CD4-positive, alpha-beta T cell treated with Interleukin-6 at 100 ng/mL for 8 hours (primary cell): ENCODE data around the gene TATDN3.
"Not testable (repeated sequence)": the region's sequence is repeated elsewhere in the genome, so short reads cannot be mapped to it uniquely, and the experiment has no call there.

ENCODE experiments used
- DNase-seq: peaks from one replicate; pipeline ENCODE4 v3.0.0-alpha.2; 2020; ENCODE audit warnings: mixed read lengths, low spot score

TATDN3 gene

GRCh38 chr1:212775241-212775640, 16.5 kb upstream of the TATDN3 start:
- DNase-seq = no peak

DNA sequence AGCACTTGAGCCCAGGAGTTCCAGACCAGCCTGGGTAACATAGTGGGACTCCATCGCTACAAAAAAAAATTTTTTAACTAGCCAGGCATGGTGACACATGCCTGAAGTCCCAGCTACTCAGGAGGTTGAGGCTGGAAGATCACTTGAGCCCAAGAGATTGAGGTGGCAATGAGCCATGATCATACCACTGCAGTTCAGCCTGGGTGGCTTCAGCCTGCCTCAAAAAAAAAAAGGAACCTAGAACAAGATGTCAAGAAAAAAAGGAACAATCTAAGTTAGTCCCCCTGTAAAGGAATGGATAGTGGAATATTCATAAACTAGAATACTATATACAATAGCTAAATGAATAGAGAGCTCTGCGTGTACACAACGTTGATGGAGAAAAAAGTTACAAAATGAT, 14.5 kb upstream of the TATDN3 start:
- no peak for DNase-seq

DNA sequence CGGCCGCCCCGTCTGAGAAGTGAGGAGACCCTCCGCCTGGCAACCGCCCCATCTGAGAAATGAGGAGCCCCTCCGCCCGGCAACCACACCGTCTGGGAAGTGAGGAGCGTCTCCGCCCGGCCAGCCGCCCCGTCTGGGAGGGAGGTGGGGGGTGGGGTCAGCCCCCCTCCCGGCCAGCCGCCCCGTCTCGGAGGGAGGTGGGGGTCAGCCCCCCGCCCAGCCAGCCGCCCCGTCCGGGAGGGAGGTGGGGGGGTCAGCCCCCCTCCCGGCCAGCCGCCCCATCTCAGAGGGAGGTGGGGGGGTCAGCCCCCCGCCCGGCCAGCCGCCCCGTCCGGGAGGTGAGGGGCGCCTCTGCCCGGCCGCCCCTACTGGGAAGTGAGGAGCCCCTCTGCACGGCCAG, 12.6 kb upstream of the TATDN3 start:
- not testable (repeated sequence) for DNase-seq

DNA sequence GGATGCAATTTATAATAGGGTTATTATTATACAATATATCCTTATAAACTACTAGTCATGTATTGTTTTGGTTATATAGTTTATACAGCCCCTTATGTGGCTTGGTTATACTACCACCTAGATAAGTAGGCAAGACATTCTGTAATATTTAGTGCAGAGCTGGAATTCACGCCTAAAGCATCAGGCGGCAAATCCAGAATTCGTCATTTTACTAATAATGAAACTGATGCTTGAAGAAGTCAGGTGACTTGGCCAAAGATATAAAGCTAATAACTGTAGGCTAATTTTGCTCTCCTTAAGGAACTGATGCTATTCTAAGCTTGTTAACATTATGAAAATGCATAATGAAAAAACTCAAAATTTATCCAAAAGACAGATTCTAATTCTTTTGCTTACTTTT, 10.9 kb upstream of the TATDN3 start:
- DNase-seq = no peak

GRCh38 chr1:212781225-212781624, 10.5 kb upstream of the TATDN3 start:
- no peak for DNase-seq

- DNase-seq = no peak
Observed at GRCh38 chr1:212782422-212783154, 9.1 kb upstream of the TATDN3 start.

- no peak for DNase-seq
Observed at GRCh38 chr1:212783976-212784375, 7.7 kb upstream of the TATDN3 start.

GRCh38 chr1:212785871-212786270, 5.8 kb upstream of the TATDN3 start:
- no peak for DNase-seq

DNA sequence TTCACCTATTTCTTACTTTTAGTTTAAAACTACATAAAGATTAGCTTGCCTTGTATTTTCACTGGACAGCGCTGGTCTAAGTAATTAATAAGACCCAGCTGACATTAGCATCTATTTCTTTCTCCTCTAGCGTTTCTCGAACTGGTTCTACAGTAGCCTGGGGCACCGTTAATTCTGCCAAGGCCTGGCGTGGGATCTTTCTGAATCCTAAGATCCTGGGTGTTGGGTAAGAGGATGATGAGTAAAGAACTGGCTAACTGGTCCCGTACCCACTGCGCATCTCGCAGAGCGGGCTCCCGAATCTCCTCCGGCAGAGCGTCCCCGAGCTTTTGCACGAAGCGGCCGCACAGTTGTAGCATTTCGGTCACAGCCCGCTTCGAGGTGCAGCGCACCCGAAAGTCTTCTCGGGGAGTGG, 426 bp upstream of the TATDN3 start:
- DNase-seq = no peak

- no peak for DNase-seq
Observed at GRCh38 chr1:212792396-212792908, 758 bp downstream of the TATDN3 start.

DNA sequence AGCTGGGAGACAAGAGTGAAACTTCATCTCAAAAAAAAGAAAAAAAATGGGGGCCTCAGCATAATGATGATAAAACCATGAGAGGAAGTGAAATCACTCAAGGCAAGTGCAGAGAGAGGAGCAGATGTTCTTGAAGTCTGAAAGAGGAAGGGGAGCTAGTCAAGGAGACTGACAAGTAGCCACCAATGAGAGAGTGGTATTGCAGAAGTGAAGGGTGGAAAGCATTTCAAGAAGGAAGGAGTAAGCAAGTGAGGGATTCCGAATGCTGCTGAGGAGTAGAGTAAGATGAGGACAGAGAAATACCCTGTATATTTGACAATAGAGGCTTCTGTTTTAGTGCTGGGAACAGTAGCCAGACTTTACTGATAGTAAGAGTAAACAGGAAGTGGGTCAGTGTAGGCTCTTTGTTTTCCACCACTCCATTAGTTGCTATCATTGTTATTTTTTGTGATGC, 2.9 kb downstream of the TATDN3 start:
- DNase-seq = peak; percentile 3

- no peak for DNase-seq
Observed at GRCh38 chr1:212797681-212798080, 6.0 kb downstream of the TATDN3 start.

DNA sequence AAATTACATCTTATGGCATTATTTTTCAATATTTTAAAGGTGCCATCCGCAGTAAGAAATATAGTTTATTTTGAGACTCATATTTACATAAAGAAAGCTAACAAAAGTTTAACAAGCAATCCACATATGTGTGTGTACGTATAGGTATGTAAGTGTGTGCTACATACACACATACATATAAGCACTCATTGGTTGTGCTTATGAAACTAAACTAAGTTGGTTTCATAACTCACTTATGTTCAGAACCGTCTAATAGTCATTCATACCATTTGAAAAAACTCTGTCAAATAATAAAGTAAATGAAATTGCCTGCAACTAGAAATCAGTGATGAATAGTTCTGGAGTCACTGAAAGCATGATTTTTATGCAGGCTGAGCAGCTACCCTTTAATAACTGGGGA, 14.1 kb downstream of the TATDN3 start:
- no peak for DNase-seq

- no peak for DNase-seq
Observed at GRCh38 chr1:212814537-212815334, 23.0 kb downstream of the TATDN3 start.

- no peak for DNase-seq
Observed at GRCh38 chr1:212816567-212817278, 25.0 kb downstream of the TATDN3 start.

DNA sequence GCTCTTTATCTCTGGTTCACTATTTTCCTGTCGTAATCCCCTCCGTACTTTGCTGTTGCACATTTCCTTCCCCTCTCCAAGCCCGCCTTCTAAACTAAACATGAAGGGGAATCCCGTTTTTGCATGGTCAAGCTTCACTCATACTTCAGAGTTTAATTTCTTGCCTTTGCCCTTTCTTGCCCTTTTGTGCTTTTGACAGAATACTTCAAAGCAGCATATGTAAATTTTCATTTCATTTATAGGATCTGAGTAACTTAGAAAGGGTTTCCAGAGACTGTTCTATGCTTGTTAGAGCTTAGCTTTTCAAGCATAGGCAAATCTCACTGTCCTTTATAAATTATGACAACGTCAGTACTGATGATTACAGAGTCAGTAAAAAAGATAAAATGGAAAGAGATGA, 28.0 kb downstream of the TATDN3 start:
- DNase-seq = no peak

DNA sequence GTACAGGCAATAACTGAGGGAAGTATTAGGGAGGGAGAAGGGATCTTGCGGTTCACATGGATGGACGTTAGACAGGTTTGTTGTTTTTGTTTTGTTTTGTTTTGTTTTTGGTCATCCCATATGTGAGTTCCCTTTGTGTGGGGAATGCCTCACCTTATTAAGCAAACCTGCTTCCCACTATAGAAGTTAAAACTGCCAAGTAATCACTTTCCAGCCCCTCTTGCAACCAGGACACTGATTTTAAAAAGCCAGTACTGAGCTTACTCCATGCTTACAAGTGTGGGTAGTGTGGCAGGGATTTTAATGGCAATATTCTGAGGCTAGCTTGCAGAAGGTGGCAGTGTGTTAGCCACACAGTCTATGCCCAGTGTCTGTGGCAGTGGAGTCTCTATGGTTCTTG, 29.3 kb downstream of the TATDN3 start:
- DNase-seq = no peak

DNA sequence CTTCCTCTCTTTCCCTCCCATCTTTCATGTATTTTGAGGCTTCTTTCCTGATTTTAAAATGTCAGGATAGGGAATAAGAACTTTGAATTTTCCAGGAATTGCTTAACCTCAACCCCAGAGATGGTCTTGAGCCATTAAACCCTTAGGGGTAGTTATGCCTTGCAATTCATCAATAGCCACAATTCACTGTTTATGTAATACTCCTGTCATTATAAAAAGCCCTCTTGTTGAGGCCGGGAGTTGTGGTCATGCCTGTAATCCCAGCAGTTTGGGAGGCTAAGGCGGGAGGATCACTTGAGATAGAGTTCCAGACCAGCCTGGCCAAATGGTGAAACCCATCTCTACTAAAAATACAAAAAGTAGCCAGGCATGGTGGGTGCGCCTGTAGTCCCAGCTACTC, 31.3 kb downstream of the TATDN3 start:
- no peak for DNase-seq

DNA sequence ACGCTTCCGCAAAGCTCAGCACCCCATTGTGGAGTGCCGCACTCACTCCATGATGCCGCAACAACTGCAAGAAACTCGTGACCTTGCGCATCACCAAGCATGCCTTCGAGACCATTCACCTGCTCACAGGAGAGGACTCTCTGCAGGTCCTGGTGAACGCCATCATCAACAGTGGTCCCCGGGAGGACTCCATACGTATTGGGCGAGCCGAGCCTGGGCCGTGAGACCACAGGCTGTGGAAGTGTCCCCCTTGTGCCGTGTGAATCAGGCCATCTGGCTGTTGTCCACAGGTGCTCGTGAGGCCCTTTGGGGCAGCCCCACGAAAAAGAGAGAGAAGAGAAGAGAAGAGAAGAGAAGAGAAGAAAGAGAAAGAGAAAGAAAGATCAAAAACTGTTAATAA, 32.5 kb downstream of the TATDN3 start:
- DNase-seq = no peak

DNA sequence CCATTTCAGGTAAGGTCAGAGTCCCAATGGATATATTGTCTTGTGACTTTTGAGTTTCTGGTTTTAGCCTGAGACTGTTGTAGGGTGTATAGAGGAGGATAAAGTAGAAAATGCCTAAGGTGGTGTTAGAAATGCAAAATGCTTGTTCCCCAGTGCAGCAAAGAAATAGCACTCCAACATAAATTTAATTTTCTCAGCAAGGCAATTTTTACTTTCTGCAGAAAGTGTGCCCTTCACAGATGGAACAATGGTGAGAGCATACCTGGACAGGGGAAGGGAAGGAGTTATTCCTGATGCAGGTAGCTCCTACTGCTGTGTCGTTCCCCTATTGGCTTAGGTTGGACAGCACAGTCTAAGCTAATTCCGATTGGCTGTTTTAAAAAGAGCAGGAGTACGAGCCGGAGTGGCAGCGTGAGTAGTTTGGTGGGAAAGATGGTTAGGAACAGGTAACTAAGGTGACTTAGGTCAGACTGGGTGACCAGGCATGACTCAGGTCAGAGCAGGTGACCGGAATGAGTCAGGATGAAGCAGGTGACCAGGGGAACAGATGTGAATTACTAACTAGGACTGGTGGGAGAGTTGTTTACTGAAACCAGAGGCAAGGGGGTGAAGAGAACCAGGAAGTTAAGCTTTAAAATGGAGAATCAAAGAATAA, 34.2 kb downstream of the TATDN3 start:
- DNase-seq = no peak

GRCh38 chr1:212827171-212827776, 35.6 kb downstream of the TATDN3 start:
- no peak for DNase-seq

DNA sequence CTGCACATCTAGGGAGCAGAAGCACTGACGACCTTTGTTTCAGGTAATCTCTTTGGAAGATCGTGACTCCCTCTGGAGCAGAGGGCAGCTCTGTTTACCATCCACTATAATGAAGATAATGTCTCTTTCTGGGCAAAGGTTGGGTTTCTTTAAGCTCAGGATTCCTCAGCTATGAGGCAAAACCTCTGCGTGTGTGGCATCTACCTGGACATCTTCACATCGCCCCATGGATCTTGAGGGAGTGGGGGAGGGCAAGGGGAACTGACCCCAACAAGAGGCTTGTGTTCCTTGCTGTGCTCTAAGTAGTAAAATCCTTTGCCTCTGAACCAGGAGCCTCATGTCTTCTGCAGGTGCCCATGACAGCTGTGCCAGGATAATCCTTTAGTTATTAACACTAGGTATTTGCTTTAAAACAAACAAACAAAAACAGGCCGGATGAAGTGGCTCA, 36.2 kb downstream of the TATDN3 start:
- DNase-seq = no peak
